MM.1S (cell line): ENCODE data around the gene UNC93A.

Experiments
- CTCF ChIP-seq: fragments of 300-600 bp; sonication (generic); IDR thresholded peaks from 2 replicates; pipeline ENCODE4 v1.5.1; 2016; ENCODE audit warnings: antibody characterized with exemption, low read length, mixed read lengths
- EZH2 ChIP-seq: fragments of 300-600 bp; sonication (generic); optimal IDR thresholded peaks from 2 replicates; pipeline ENCODE3; 2017; ENCODE audit warnings: low read depth, mild to moderate bottlenecking, antibody characterized with exemption, low read length, mixed read lengths

- TF ChIP-seq CTCF (no peak), EZH2 (no peak)
Observed at GRCh38 chr6:167270499-167271311, 20.4 kb upstream of the UNC93A start.
